Muscle layer of duodenum (tissue), 2 donors: ENCODE data around the gene SYMPK.
A peak's percentile ranks its signal among the peaks of the same experiment; 100 is the strongest.
"Not testable (repeated sequence)": the region's sequence is repeated elsewhere in the genome, so short reads cannot be mapped to it uniquely, and the experiment has no call there.

Source experiments
- H3K27ac ChIP-seq: one replicate; pipeline ENCODE4 v1.7.0; 2013; ENCODE audit warnings: mild to moderate bottlenecking, low read length
- H3K27me3 ChIP-seq: one replicate; pipeline ENCODE4 v1.7.0; 2013; ENCODE audit warnings: low read depth, mild to moderate bottlenecking, control low read depth, low read length
- H3K36me3 ChIP-seq, 2 donors: one replicate each; pipeline ENCODE4 v1.7.0; 2013; ENCODE audit warnings: low read length in 2 of 2, control low read depth in 1 of 2, mild to moderate bottlenecking in 1 of 2; ENCODE audit not compliant: insufficient read depth in 2 of 2, control insufficient read depth in 1 of 2
- H3K4me1 ChIP-seq, 2 donors: one replicate each; pipeline ENCODE4 v1.7.0; 2013; ENCODE audit warnings: low read length in 2 of 2, mild to moderate bottlenecking in 2 of 2, control low read depth in 1 of 2, moderate library complexity in 1 of 2; ENCODE audit not compliant: insufficient read depth in 2 of 2, control insufficient read depth in 1 of 2
- H3K4me3 ChIP-seq, 2 donors: one replicate each; pipeline ENCODE4 v1.7.0; 2013; ENCODE audit warnings: low read length in 2 of 2, low read depth in 1 of 2, mild to moderate bottlenecking in 1 of 2
- H3K9me3 ChIP-seq, 2 donors: one replicate each; pipeline ENCODE4 v1.7.0; 2013; ENCODE audit warnings: low read length in 2 of 2, control low read depth in 1 of 2, mild to moderate bottlenecking in 1 of 2; ENCODE audit not compliant: control insufficient read depth in 1 of 2
- donor health status: healthy.

SYMPK gene

GRCh38 chr19:45876411-45877197, 13.7 kb upstream of the SYMPK start:
- Histone ChIP-seq H3K36me3 (no peaks in the 10 kb centered on the region), H3K27ac (no peak overlapping the region), H3K4me1 (peaks cover 0 to 11% of the 10 kb centered on the region in 2 donors), H3K9me3 (no peaks in the 10 kb centered on the region), H3K4me3 (peak overlapping the region in 1 of 2 donors; percentile 22), H3K27me3 (no peaks in the 10 kb centered on the region)

- Histone ChIP-seq H3K4me1 (peaks cover 0 to 11% of the 10 kb centered on the region in 2 donors), H3K27ac (no peak overlapping the region), H3K36me3 (no peaks in the 10 kb centered on the region), H3K9me3 (no peaks in the 10 kb centered on the region), H3K4me3 (no peak overlapping the region), H3K27me3 (no peaks in the 10 kb centered on the region)
Measured at GRCh38 chr19:45876161-45876410, 13.1 kb upstream of the SYMPK start.

GRCh38 chr19:45874620-45874966, 11.6 kb upstream of the SYMPK start:
- H3K4me3 ChIP-seq: no peak overlapping the region
- no peaks in the 10 kb centered on the region for H3K9me3 ChIP-seq
- no peaks in the 10 kb centered on the region for H3K27me3 ChIP-seq
- no peak overlapping the region for H3K27ac ChIP-seq
- peaks cover 0 to 11% of the 10 kb centered on the region in 2 donors for H3K4me1 ChIP-seq
- H3K36me3 ChIP-seq: no peaks in the 10 kb centered on the region

- Histone ChIP-seq H3K4me3 (no peak overlapping the region), H3K27me3 (no peaks in the 10 kb centered on the region), H3K36me3 (no peaks in the 10 kb centered on the region), H3K27ac (no peak overlapping the region), H3K9me3 (no peaks in the 10 kb centered on the region), H3K4me1 (peaks cover 0 to 11% of the 10 kb centered on the region in 2 donors)
Measured at GRCh38 chr19:45873219-45873772, 10.3 kb upstream of the SYMPK start.

- H3K4me3 ChIP-seq: no peak overlapping the region
- no peaks in the 10 kb centered on the region for H3K36me3 ChIP-seq
- H3K4me1 ChIP-seq: peaks cover 0 to 9% of the 10 kb centered on the region in 2 donors
- no peaks in the 10 kb centered on the region for H3K9me3 ChIP-seq
- H3K27me3 ChIP-seq: no peaks in the 10 kb centered on the region
- H3K27ac ChIP-seq: no peak overlapping the region
Measured at GRCh38 chr19:45872095-45872919, 9.4 kb upstream of the SYMPK start.

- no peaks in the 10 kb centered on the region for H3K36me3 ChIP-seq
- no peaks in the 10 kb centered on the region for H3K27me3 ChIP-seq
- no peak overlapping the region for H3K27ac ChIP-seq
- no peaks in the 10 kb centered on the region for H3K9me3 ChIP-seq
- no peak overlapping the region for H3K4me3 ChIP-seq
- no peaks in the 10 kb centered on the region for H3K4me1 ChIP-seq
Measured at GRCh38 chr19:45870798-45871197, 7.9 kb upstream of the SYMPK start.

- H3K27ac ChIP-seq, H3K36me3 ChIP-seq, H3K9me3 ChIP-seq, H3K4me3 ChIP-seq: not testable (repeated sequence)
- peaks cover 14% of the 10 kb centered on the region for H3K27me3 ChIP-seq
- H3K4me1 ChIP-seq: peaks cover 0 to 15% of the 10 kb centered on the region in 2 donors
Measured at GRCh38 chr19:45867241-45867640, 4.3 kb upstream of the SYMPK start.

- H3K27ac ChIP-seq: peak overlapping the region; percentile 72
- H3K4me3 ChIP-seq: peak overlapping the region in 1 of 2 donors; percentile 52
- no peaks in the 10 kb centered on the region for H3K36me3 ChIP-seq
- peaks cover 14% of the 10 kb centered on the region for H3K27me3 ChIP-seq
- peaks cover 3 to 21% of the 10 kb centered on the region in 2 donors for H3K4me1 ChIP-seq
- no peaks in the 10 kb centered on the region for H3K9me3 ChIP-seq
Measured at GRCh38 chr19:45866400-45867176, 3.6 kb upstream of the SYMPK start.

GRCh38 chr19:45865269-45865948, 2.5 kb upstream of the SYMPK start:
- H3K27me3 ChIP-seq: peaks cover 14% of the 10 kb centered on the region
- no peaks in the 10 kb centered on the region for H3K9me3 ChIP-seq
- peak overlapping the region in 1 of 2 donors; percentile 52 for H3K4me3 ChIP-seq
- peaks cover 3 to 23% of the 10 kb centered on the region in 2 donors for H3K4me1 ChIP-seq
- no peaks in the 10 kb centered on the region for H3K36me3 ChIP-seq
- H3K27ac ChIP-seq: no peak overlapping the region

GRCh38 chr19:45864629-45865082, 1.7 kb upstream of the SYMPK start:
- Histone ChIP-seq H3K4me3 (peak overlapping the region; percentile 52 to 65), H3K27ac (peak overlapping the region; percentile 14), H3K4me1 (peaks cover 3 to 23% of the 10 kb centered on the region in 2 donors)

More at GRCh38 chr19:45864629-45865082, 1.7 kb upstream of the SYMPK start:
- peaks cover 0 to under 1% of the 10 kb centered on the region in 2 donors for H3K36me3 ChIP-seq
- H3K9me3 ChIP-seq: no peaks in the 10 kb centered on the region
- peaks cover 14% of the 10 kb centered on the region for H3K27me3 ChIP-seq
